PFSK-1 (cell line): ENCODE measurements around the gene NRXN3.

Source experiments
- FOXP2 ChIP-seq: optimal IDR thresholded peaks from 2 replicates; pipeline ENCODE3; 2011; ENCODE audit warnings: borderline replicate concordance, control low read depth, inconsistent platforms; ENCODE audit not compliant: insufficient read depth; ENCODE audit errors: extremely low read length, extremely low read depth
- POLR2AphosphoS5 ChIP-seq: IDR thresholded peaks from 2 replicates; pipeline ENCODE4 v1.6.1; 2012; ENCODE audit warnings: low read depth, mild to moderate bottlenecking, control low read depth, low read length, moderate library complexity
- SIN3A ChIP-seq: IDR thresholded peaks from 2 replicates; pipeline ENCODE4 v1.6.1; 2012; ENCODE audit warnings: mild to moderate bottlenecking, low read length, moderate library complexity, borderline replicate concordance; ENCODE audit not compliant: insufficient read depth
- TAF1 ChIP-seq: IDR thresholded peaks from 2 replicates; pipeline ENCODE4 v1.6.1; 2012; ENCODE audit warnings: low read length, control low read depth, borderline replicate concordance; ENCODE audit not compliant: insufficient read depth
- TF ChIP-seq, protein P1 (sequence below), 2 experiments: IDR thresholded peaks; 2 replicates each; pipeline versions ENCODE4 v1.6.1 to v1.8.0; 2011 to 2012; ENCODE audit warnings: low read depth in 2 of 2, low read length in 2 of 2, control low read depth in 1 of 2, inconsistent platforms in 1 of 2, mild to moderate bottlenecking in 1 of 2, moderate library complexity in 1 of 2; ENCODE audit not compliant: insufficient read depth in 1 of 2

DNA sequence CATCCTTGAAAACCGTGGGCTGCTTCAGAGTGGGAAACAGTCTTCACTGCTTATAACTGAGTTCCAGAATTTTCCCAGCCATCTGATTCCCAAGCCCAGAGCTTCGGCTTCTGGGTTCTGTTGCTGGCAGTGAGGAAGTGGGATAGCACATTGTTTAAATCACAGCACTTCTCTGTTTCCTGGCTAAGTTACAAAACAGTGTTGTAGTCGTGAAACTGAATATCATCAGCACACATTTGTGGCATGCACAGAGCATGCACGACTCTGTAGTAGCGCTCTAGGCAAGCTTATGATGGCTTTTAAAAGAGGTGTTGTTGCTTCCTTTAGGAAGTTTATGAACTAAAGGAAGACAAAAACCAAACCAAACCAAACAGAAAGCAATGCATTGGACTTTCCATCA, 1005.5 kb downstream of the NRXN3 start:
- TF ChIP-seq TAF1 (no peak), POLR2AphosphoS5 (no peak), SIN3A (no peak), FOXP2 (no peak)
- TF ChIP-seq, protein P1, sequence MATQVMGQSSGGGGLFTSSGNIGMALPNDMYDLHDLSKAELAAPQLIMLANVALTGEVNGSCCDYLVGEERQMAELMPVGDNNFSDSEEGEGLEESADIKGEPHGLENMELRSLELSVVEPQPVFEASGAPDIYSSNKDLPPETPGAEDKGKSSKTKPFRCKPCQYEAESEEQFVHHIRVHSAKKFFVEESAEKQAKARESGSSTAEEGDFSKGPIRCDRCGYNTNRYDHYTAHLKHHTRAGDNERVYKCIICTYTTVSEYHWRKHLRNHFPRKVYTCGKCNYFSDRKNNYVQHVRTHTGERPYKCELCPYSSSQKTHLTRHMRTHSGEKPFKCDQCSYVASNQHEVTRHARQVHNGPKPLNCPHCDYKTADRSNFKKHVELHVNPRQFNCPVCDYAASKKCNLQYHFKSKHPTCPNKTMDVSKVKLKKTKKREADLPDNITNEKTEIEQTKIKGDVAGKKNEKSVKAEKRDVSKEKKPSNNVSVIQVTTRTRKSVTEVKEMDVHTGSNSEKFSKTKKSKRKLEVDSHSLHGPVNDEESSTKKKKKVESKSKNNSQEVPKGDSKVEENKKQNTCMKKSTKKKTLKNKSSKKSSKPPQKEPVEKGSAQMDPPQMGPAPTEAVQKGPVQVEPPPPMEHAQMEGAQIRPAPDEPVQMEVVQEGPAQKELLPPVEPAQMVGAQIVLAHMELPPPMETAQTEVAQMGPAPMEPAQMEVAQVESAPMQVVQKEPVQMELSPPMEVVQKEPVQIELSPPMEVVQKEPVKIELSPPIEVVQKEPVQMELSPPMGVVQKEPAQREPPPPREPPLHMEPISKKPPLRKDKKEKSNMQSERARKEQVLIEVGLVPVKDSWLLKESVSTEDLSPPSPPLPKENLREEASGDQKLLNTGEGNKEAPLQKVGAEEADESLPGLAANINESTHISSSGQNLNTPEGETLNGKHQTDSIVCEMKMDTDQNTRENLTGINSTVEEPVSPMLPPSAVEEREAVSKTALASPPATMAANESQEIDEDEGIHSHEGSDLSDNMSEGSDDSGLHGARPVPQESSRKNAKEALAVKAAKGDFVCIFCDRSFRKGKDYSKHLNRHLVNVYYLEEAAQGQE (IDR thresholded peaks at IDR 0.05; ENCODE audit: insufficient read depth in 1 of 2, low read depth in 2 of 2, low read length in 2 of 2), result no peak
